Osteocyte (in vitro differentiated cells): ENCODE results near the gene FZR1. TPM values are rescaled to one million over a fixed set of nuclear protein-coding genes. Genes with fewer than 3 reads are reported as not detected.

Experiments
- DNase-seq: peaks from one replicate; pipeline ENCODE4 v3.0.0; 2021; ENCODE audit warnings: mixed read lengths; ENCODE audit not compliant: unreplicated experiment; ENCODE audit errors: extremely low spot score
- H3K27ac Mint-ChIP-seq: one replicate; pipeline ENCODE4 v1.8.0; 2021; ENCODE audit warnings: mild to moderate bottlenecking, mixed read lengths; ENCODE audit not compliant: unreplicated experiment
- H3K27me3 Mint-ChIP-seq: one replicate; pipeline ENCODE4 v1.8.0; 2021; ENCODE audit warnings: mixed read lengths; ENCODE audit not compliant: unreplicated experiment
- H3K36me3 Mint-ChIP-seq: one replicate; pipeline ENCODE4 v1.8.0; 2021; ENCODE audit warnings: mixed read lengths; ENCODE audit not compliant: unreplicated experiment
- H3K4me1 Mint-ChIP-seq: one replicate; pipeline ENCODE4 v1.8.0; 2021; ENCODE audit warnings: mixed read lengths; ENCODE audit not compliant: unreplicated experiment
- H3K4me3 Mint-ChIP-seq: one replicate; pipeline ENCODE4 v1.8.0; 2021; ENCODE audit warnings: mild to moderate bottlenecking, moderate library complexity, mixed read lengths; ENCODE audit not compliant: unreplicated experiment
- H3K9me3 Mint-ChIP-seq: one replicate; pipeline ENCODE4 v1.8.0; 2021; ENCODE audit warnings: mixed read lengths; ENCODE audit not compliant: unreplicated experiment
- CTCF ChIP-seq: fragments of 200-600 bp; sonication (generic); IDR thresholded peaks from 2 replicates; pipeline ENCODE4 v1.5.0; 2021; ENCODE audit warnings: antibody characterized with exemption, mild to moderate bottlenecking, moderate library complexity
- total RNA-seq: library from RNA; stranded (reverse); gene quantifications from 2 replicates; pipeline ENCODE4 v1.2.1, GENCODE V29; 2021

The FZR1 gene
- total RNA-seq, 1 donor from 2014 or later, result 45.3 TPM

GRCh38 chr19:3464587-3465235 is 41.4 kb upstream of the FZR1 start:
- Mint-ChIP-seq H3K27me3 (no peaks in the 10 kb centered on the region), H3K4me3 (no peak overlapping the region)
- TF ChIP-seq CTCF, result no peak

DNA sequence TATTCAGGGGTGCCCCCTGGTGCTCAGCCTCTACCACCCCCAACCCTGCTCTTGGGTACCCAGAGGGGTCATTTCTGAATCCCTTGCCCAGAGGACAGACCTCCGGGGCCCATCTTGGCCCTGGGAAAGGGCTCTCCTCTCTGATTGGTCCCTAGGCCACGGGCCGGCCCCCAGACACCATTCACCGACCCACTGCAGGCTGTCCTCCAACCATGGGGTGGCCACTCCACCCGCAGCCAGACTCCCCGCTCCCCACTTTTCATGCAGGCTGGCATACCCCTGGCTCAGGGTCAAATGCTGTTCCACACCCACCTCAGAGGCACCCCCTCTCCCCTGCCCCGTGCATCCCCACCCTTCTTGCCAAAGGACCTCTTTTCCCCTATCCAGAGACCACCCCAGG is 40.6 kb upstream of the FZR1 start:
- H3K9me3 Mint-ChIP-seq, result no peaks in the 10 kb centered on the region
- H3K27me3 Mint-ChIP-seq, result no peaks in the 10 kb centered on the region
- H3K4me3 Mint-ChIP-seq, result no peak overlapping the region
- peaks cover 5% of the 10 kb centered on the region for H3K36me3 Mint-ChIP-seq
- DNase-seq, result no peak
- no peak for TF ChIP-seq CTCF
- no peak overlapping the region for H3K27ac Mint-ChIP-seq
- H3K4me1 Mint-ChIP-seq, result peaks cover 14% of the 10 kb centered on the region

More at GRCh38 chr19:3464587-3465235, 41.4 kb upstream of the FZR1 start:
- no peak overlapping the region for H3K27ac Mint-ChIP-seq
- peaks cover 8% of the 10 kb centered on the region for H3K36me3 Mint-ChIP-seq
- no peaks in the 10 kb centered on the region for H3K9me3 Mint-ChIP-seq
- H3K4me1 Mint-ChIP-seq, result peaks cover 19% of the 10 kb centered on the region
- DNase-seq, result no peak

- DNase-seq, result no peak
- peaks cover 5% of the 10 kb centered on the region for H3K36me3 Mint-ChIP-seq
- H3K27ac Mint-ChIP-seq, result no peak overlapping the region
- H3K9me3 Mint-ChIP-seq, result no peaks in the 10 kb centered on the region
- no peak for TF ChIP-seq CTCF
- no peak overlapping the region for H3K4me3 Mint-ChIP-seq
- H3K27me3 Mint-ChIP-seq, result no peaks in the 10 kb centered on the region
- peaks cover 15% of the 10 kb centered on the region for H3K4me1 Mint-ChIP-seq
Measured at GRCh38 chr19:3466635-3467034, 39.5 kb upstream of the FZR1 start.

DNA sequence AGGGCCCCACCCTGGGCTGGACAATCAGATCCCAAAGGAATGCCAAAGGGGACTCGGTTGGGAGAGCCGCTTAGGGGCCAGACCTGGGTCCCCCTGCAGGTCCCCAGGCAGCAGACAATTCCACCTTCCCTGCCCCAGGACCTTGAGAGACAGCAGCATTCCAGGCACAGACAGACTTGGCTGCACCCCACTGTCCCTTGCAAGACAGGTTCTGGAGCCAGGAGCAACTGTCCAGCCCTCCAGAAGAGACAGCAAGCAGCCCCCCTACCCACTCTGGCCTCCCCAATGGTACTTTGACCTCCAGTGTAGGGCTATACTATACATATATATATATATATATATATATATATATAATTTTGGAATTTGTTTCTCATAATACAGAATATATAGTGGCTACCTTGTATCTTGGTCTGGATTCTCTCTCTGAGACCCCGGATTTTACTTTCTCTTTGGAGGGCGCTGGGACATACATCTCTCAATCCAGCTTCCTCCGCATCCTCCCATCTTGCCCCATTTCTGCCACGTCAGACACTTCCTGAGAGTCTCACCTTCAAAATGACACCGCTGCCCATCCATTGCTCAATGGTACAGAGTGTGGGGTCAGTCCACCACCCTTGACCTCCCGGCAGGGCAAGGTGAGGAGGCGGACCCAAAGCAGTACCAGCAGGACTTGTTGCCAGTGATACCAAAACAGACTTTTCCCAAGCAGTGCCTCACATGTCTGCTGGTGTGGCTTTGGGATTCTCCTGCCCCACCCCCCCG is 38.5 kb upstream of the FZR1 start:
- Mint-ChIP-seq H3K27me3 (no peaks in the 10 kb centered on the region), H3K36me3 (peaks cover 4% of the 10 kb centered on the region)

More for the DNA sequence above, 38.5 kb upstream of the FZR1 start:
- TF ChIP-seq CTCF, result no peak
- Mint-ChIP-seq H3K27ac (no peak overlapping the region), H3K9me3 (no peaks in the 10 kb centered on the region), H3K4me1 (peaks cover 15% of the 10 kb centered on the region), H3K4me3 (no peak overlapping the region)
- no peak for DNase-seq
